Naive thymus-derived CD4-positive, alpha-beta T cell (primary cell): ENCODE data around the gene DGCR6. TPM values are rescaled to one million over a fixed set of nuclear protein-coding genes. Genes with fewer than 3 reads are reported as not detected.
"Not testable (repeated sequence)": the region's sequence is repeated elsewhere in the genome, so short reads cannot be mapped to it uniquely, and the experiment has no call there.

Source experiments
- ATAC-seq: fragments of 150-1000 bp; cut with Tn5 transposase; 2 replicates; pipeline ENCODE4 v1.10.0; 2021; ENCODE audit warnings: mild to moderate bottlenecking, moderate library complexity
- CTCF ChIA-PET: fragments of 350-600 bp; sonication (Branson Sonifier 250); formaldehyde crosslinking; loops from one replicate; lab custom pipeline; 2021; ENCODE audit warnings: antibody characterized with exemption; lab: Charles Lee
- POLR2A ChIA-PET: fragments of 350-600 bp; sonication (Branson Sonifier 250); formaldehyde crosslinking; loops from one replicate; lab custom pipeline; 2021; ENCODE audit warnings: antibody characterized with exemption, inconsistent platforms; lab: Charles Lee
- DNase-seq, 9 donors: peaks; one replicate each; pipeline versions ENCODE4 v3.0.0 to v3.0.0-alpha.2; 2020 to 2022; ENCODE audit warnings: mixed read lengths in 1 of 9
- H3K27ac ChIP-seq: one replicate; pipeline ENCODE4 v1.7.0; 2013; ENCODE audit warnings: mild to moderate bottlenecking, low read depth, low read length, moderate library complexity
- H3K27me3 ChIP-seq, 2 donors: one replicate each; pipeline ENCODE4 v1.7.0; 2013; ENCODE audit warnings: low read length in 2 of 2, mild to moderate bottlenecking in 2 of 2, moderate library complexity in 2 of 2; ENCODE audit not compliant: control insufficient read depth in 2 of 2, insufficient read depth in 2 of 2
- H3K36me3 ChIP-seq, 3 experiments: 1 replicate in 2 of 3; 2 replicates in 1 of 3; pipeline ENCODE4 v1.7.0; 2013; ENCODE audit warnings: low read length in 3 of 3, mild to moderate bottlenecking in 3 of 3, moderate library complexity in 1 of 3; ENCODE audit not compliant: insufficient read depth in 3 of 3, control insufficient read depth in 2 of 3
- H3K4me1 ChIP-seq, 2 donors: one replicate each; pipeline ENCODE4 v1.7.0; 2013; ENCODE audit warnings: low read length in 2 of 2, mild to moderate bottlenecking in 2 of 2, moderate library complexity in 1 of 2; ENCODE audit not compliant: control insufficient read depth in 2 of 2, insufficient read depth in 2 of 2
- H3K4me3 ChIP-seq: 2 replicates; pipeline ENCODE4 v1.7.0; 2013; ENCODE audit warnings: mild to moderate bottlenecking, low read length
- H3K9me3 ChIP-seq, 3 experiments: 1 replicate in 2 of 3; 2 replicates in 1 of 3; pipeline ENCODE4 v1.7.0; 2013; ENCODE audit warnings: low read length in 3 of 3; ENCODE audit not compliant: control insufficient read depth in 2 of 3
- H3K27ac Mint-ChIP-seq, 9 donors: one replicate each; pipeline ENCODE4 v1.8.0; 2020 to 2022; ENCODE audit warnings: mixed read lengths in 9 of 9, mild to moderate bottlenecking in 8 of 9, moderate library complexity in 5 of 9, inconsistent platforms in 2 of 9
- H3K27me3 Mint-ChIP-seq, 5 donors: one replicate each; pipeline ENCODE4 v1.8.0; 2021 to 2022; ENCODE audit warnings: mixed read lengths in 5 of 5, mild to moderate bottlenecking in 1 of 5
- H3K36me3 Mint-ChIP-seq, 5 donors: one replicate each; pipeline ENCODE4 v1.8.0; 2020 to 2022; ENCODE audit warnings: mixed read lengths in 5 of 5, mild to moderate bottlenecking in 3 of 5, inconsistent platforms in 1 of 5
- H3K4me1 Mint-ChIP-seq, 7 donors: one replicate each; pipeline ENCODE4 v1.8.0; 2020 to 2022; ENCODE audit warnings: mixed read lengths in 7 of 7, mild to moderate bottlenecking in 3 of 7, inconsistent platforms in 1 of 7
- H3K4me3 Mint-ChIP-seq, 10 donors: one replicate each; pipeline ENCODE4 v1.8.0; 2020 to 2022; ENCODE audit warnings: mild to moderate bottlenecking in 10 of 10, mixed read lengths in 10 of 10, moderate library complexity in 6 of 10, inconsistent platforms in 2 of 10
- H3K9me3 Mint-ChIP-seq, 11 donors: one replicate each; pipeline ENCODE4 v1.8.0; 2020 to 2022; ENCODE audit warnings: mixed read lengths in 11 of 11, mild to moderate bottlenecking in 4 of 11, inconsistent platforms in 1 of 11, moderate library complexity in 1 of 11
- intact Hi-C, 2 donors: fragments of 100-400 bp; cut with micrococcal nuclease; formaldehyde crosslinking; loops; one replicate each; pipeline ENCODE4 v1.15.1; 2023
- polyA plus RNA-seq, 2 donors: library from polyadenylated mRNA; unstranded; fragments of 300-500 nt; fragmentation: Illumina TruSeq; gene quantifications; one replicate each; pipeline ENCODE4 v1.2.3, GENCODE V29; 2021
- total RNA-seq, 6 experiments: library from RNA in 5 of 6; stranded (reverse) in 5 of 6; gene quantifications; 1 replicate in 5 of 6; 2 replicates in 1 of 6; pipeline ENCODE4 v1.2.3 and lab custom pipeline; 2021 to 2026

Gene DGCR6
- total and polyA plus RNA-seq, 7 experiments from 2014 or later: 0.37 to 16.2 (median 6.0) TPM

DNA sequence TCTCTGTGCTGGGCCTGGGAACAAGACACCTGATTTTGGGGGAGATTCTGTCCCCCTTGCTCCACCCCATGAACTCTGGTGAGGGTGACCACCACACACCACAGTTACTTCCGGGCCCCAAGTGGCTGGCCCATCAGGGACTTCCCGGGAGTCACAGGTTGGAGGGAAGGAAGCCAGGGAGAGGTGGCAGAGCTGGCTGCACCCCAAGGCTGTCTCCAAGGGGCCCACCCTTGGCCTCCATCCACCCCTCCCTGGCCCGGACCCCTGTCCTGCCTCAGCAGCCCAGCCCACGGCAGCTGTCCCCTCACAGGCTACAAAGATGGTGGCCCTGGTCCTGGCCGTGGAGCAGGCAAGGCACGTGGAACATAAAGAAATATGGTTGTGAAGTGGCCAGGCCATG is 53.1 kb downstream of the DGCR6 start:
- H3K4me1 Mint-ChIP-seq, POLR2A ChIA-PET, H3K36me3 Mint-ChIP-seq, H3K27me3 ChIP-seq, H3K9me3 ChIP-seq, H3K27ac ChIP-seq, H3K36me3 ChIP-seq, ATAC-seq, H3K4me1 ChIP-seq, H3K27ac Mint-ChIP-seq, CTCF ChIA-PET, H3K4me3 Mint-ChIP-seq, H3K9me3 Mint-ChIP-seq, H3K27me3 Mint-ChIP-seq, H3K4me3 ChIP-seq, DNase-seq: not testable (repeated sequence)
- intact Hi-C loops: loop anchor here in 1 of 2 donors (10.0 kb wide), 1 partner anchor 516 kb away; the partner anchor contains the start of genes CDC45 and UFD1

GRCh38 chr22:18959741-18960140 is 53.6 kb downstream of the DGCR6 start:
- POLR2A ChIA-PET, ATAC-seq, CTCF ChIA-PET, H3K4me1 Mint-ChIP-seq, H3K36me3 Mint-ChIP-seq, H3K27ac ChIP-seq, H3K4me3 ChIP-seq, H3K27me3 ChIP-seq, H3K4me3 Mint-ChIP-seq, H3K9me3 ChIP-seq, H3K27me3 Mint-ChIP-seq, H3K36me3 ChIP-seq, DNase-seq, H3K4me1 ChIP-seq, H3K9me3 Mint-ChIP-seq, H3K27ac Mint-ChIP-seq: not testable (repeated sequence)
- intact Hi-C loops: loop anchor here in 1 of 2 donors (10.0 kb wide), 1 partner anchor 515 kb away; the partner anchor contains the start of genes CDC45 and UFD1

DNA sequence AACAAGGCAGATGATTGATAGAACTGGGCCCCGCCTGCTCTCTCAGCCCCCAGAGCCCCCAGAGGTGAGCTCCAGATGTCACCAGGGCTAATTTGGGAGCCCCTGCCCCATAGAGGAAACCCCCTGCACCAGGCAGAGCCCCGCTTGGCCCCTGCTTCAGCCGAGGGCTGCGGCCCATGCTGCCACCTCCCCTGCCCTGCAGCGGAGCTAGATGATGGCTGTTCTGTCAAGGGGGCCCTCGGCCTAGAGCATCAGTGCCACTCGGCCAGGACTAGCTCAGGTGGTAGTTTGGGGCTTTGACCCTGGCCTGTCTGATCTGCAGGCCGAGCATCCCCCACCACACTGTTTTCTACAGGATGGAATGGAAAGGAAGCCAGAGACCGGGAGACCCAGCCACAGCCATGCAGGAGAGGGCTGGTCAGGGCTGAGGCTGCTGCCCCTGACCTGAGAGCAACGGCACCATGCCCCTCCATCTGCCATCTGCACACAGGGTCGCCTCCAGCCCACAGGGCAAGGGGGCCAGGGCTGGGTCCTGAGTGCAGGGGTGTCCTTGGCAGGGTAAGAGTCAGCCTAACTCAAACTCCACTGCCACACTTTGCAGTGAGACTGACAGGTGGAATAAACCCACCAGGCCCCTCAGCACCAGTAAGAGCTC is 54.2 kb downstream of the DGCR6 start:
- H3K4me3 Mint-ChIP-seq, H3K4me1 ChIP-seq, H3K4me3 ChIP-seq, POLR2A ChIA-PET, H3K27ac Mint-ChIP-seq, ATAC-seq, CTCF ChIA-PET, H3K27ac ChIP-seq, H3K9me3 Mint-ChIP-seq, H3K27me3 ChIP-seq, H3K27me3 Mint-ChIP-seq, H3K36me3 ChIP-seq, H3K4me1 Mint-ChIP-seq, H3K9me3 ChIP-seq, H3K36me3 Mint-ChIP-seq, intact Hi-C loops: not testable (repeated sequence)
- peak in 2 of 9 donors; percentile 3 to 7 for DNase-seq

DNA sequence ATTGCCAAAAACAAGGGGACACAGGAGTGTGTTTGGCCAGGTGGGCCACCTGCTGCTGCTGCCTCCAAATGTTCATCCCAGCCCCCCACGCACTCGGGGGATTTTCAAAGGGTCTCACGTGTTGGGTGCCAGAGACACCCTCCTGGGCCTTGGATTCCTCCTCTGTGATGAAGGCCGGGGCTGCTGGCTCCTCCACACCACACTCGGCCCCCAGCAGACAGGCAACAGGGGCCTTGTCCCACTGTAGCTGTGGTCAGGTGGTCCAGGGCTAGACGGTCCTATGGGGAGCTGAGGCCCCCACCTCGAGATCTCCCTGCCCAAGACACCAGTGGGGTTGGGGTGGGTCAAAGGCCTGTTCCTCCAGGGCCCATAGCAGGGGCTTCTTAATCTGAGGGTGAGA is 55.1 kb downstream of the DGCR6 start:
- H3K36me3 Mint-ChIP-seq, DNase-seq, H3K36me3 ChIP-seq, H3K27me3 ChIP-seq, CTCF ChIA-PET, POLR2A ChIA-PET, H3K9me3 ChIP-seq, ATAC-seq, H3K4me1 Mint-ChIP-seq, H3K4me1 ChIP-seq, H3K27ac ChIP-seq, H3K27ac Mint-ChIP-seq, H3K4me3 ChIP-seq, H3K9me3 Mint-ChIP-seq, H3K4me3 Mint-ChIP-seq, H3K27me3 Mint-ChIP-seq, intact Hi-C loops: not testable (repeated sequence)

Other genes with a start within 250 kb of the DGCR6 start
- gene PRODH, start 30.0 kb downstream of the DGCR6 start, total RNA-seq: under 1 TPM in 4 of 5 experiments, not detected in 1; 0.08 to 0.51 (median 0.28) TPM
- under 1 TPM in 1 of 2 donors, not detected in 1; 0.04 TPM for gene PRODH, start 30.0 kb downstream of the DGCR6 start, polyA plus RNA-seq
- 10 to 100 TPM; 38.8 to 79.1 (median 50.4) TPM for gene DGCR2, start 216.1 kb downstream of the DGCR6 start, total RNA-seq
- 10 to 100 TPM; 46.2 to 81.9 TPM for gene DGCR2, start 216.1 kb downstream of the DGCR6 start, polyA plus RNA-seq
- gene TSSK2, start 225.0 kb downstream of the DGCR6 start, total RNA-seq: under 1 TPM in 1 of 5 experiments, not detected in 4; 0.42 TPM
- gene TSSK2, start 225.0 kb downstream of the DGCR6 start, polyA plus RNA-seq: not detected
- 10 to 100 TPM; 18.3 to 51.6 (median 20.6) TPM for gene ESS2, start 238.3 kb downstream of the DGCR6 start, total RNA-seq
- 10 to 100 TPM in 1 of 2 donors, 1 to 10 TPM in 1; 8.4 to 13.9 TPM for gene ESS2, start 238.3 kb downstream of the DGCR6 start, polyA plus RNA-seq
- not detected for gene GSC2, start 244.0 kb downstream of the DGCR6 start, total RNA-seq
- not detected for gene GSC2, start 244.0 kb downstream of the DGCR6 start, polyA plus RNA-seq